CD14-positive monocyte (primary cell): ENCODE results near the gene TRAF5. TPM values are rescaled to one million over a fixed set of nuclear protein-coding genes. Genes with fewer than 3 reads are reported as not detected.

Experiments used
- DNase-seq, 3 donors: peaks; one replicate each; pipeline ENCODE4 v3.0.0-alpha.2; 2011 to 2022
- H2AFZ ChIP-seq: 2 replicates; pipeline ENCODE4 v1.6.0; 2012; ENCODE audit warnings: mild to moderate bottlenecking, low read depth, low read length, inconsistent platforms; ENCODE audit not compliant: insufficient read depth, poor library complexity, severe bottlenecking
- H3K27ac ChIP-seq, 2 donors: 1 replicate in 1 of 2; 2 replicates in 1 of 2; pipeline ENCODE4 v1.5.1; 2012 to 2013; ENCODE audit warnings: low read length in 2 of 2, control low read depth in 1 of 2, inconsistent platforms in 1 of 2, low read depth in 1 of 2, mild to moderate bottlenecking in 1 of 2
- H3K27me3 ChIP-seq, 2 donors: one replicate each; pipeline versions ENCODE4 v1.6.0 to v1.6.1; 2011 to 2013; ENCODE audit warnings: low read length in 2 of 2; ENCODE audit not compliant: control insufficient read depth in 2 of 2, insufficient read depth in 2 of 2
- H3K36me3 ChIP-seq, 2 donors: replicated peaks in 1 of 2; 1 replicate in 1 of 2; 2 replicates in 1 of 2; pipeline versions ENCODE4 v1.5.1 to v1.6.1; 2012 to 2013; ENCODE audit warnings: low read length in 2 of 2, control low read depth in 1 of 2, inconsistent platforms in 1 of 2, mild to moderate bottlenecking in 1 of 2; ENCODE audit not compliant: insufficient read depth in 2 of 2, control insufficient read depth in 1 of 2
- H3K4me1 ChIP-seq, 2 donors: 1 replicate in 1 of 2; 2 replicates in 1 of 2; pipeline versions ENCODE4 v1.5.1 to v1.6.1; 2012 to 2013; ENCODE audit warnings: low read length in 2 of 2, control low read depth in 1 of 2, inconsistent platforms in 1 of 2, mild to moderate bottlenecking in 1 of 2, moderate library complexity in 1 of 2; ENCODE audit not compliant: insufficient read depth in 2 of 2, control insufficient read depth in 1 of 2
- H3K4me2 ChIP-seq: replicated peaks from 2 replicates; pipeline ENCODE3; 2012; ENCODE audit warnings: low read length, moderate library complexity, mild to moderate bottlenecking; ENCODE audit not compliant: poor library complexity, severe bottlenecking; ENCODE audit errors: extremely low read depth
- H3K4me3 ChIP-seq, 3 experiments: fragments of 200-600 bp in 1 of 3; sonication (generic) in 1 of 3; replicated peaks in 1 of 3; 1 replicate in 2 of 3; 2 replicates in 1 of 3; pipeline ENCODE4 v1.5.1; 2011 to 2013; ENCODE audit warnings: low read length in 3 of 3, mild to moderate bottlenecking in 3 of 3, control low read depth in 2 of 3, low read depth in 2 of 3, inconsistent platforms in 1 of 3, moderate library complexity in 1 of 3
- H3K79me2 ChIP-seq: 2 replicates; pipeline ENCODE4 v1.6.0; 2012; ENCODE audit warnings: mild to moderate bottlenecking, control low read depth, inconsistent platforms, low read length, moderate library complexity; ENCODE audit not compliant: insufficient read depth
- H3K9ac ChIP-seq: 2 replicates; pipeline ENCODE4 v1.6.0; 2017; ENCODE audit warnings: low read length, mild to moderate bottlenecking; ENCODE audit not compliant: insufficient read depth, poor library complexity, severe bottlenecking
- H3K9me3 ChIP-seq, 2 donors: replicated peaks in 1 of 2; 1 replicate in 1 of 2; 2 replicates in 1 of 2; pipeline versions ENCODE4 v1.5.1 to v1.6.1; 2012 to 2013; ENCODE audit warnings: low read length in 2 of 2, control low read depth in 1 of 2; ENCODE audit not compliant: control insufficient read depth in 1 of 2, insufficient read depth in 1 of 2
- H4K20me1 ChIP-seq: 2 replicates; pipeline ENCODE4 v1.6.0; 2012; ENCODE audit warnings: mild to moderate bottlenecking, low read length, control low read depth, moderate library complexity; ENCODE audit not compliant: insufficient read depth
- H3K27ac Mint-ChIP-seq, 7 donors: one replicate each; pipeline ENCODE4 v1.8.0; 2020; ENCODE audit warnings: mild to moderate bottlenecking in 7 of 7, mixed read lengths in 7 of 7, moderate library complexity in 6 of 7, inconsistent platforms in 2 of 7
- H3K27me3 Mint-ChIP-seq, 3 donors: one replicate each; pipeline ENCODE4 v1.8.0; 2021 to 2022; ENCODE audit warnings: low read depth in 3 of 3, mild to moderate bottlenecking in 3 of 3, mixed read lengths in 3 of 3, moderate library complexity in 3 of 3, inconsistent platforms in 1 of 3
- H3K36me3 Mint-ChIP-seq, 2 donors: one replicate each; pipeline ENCODE4 v1.8.0; 2020; ENCODE audit warnings: mixed read lengths in 2 of 2, inconsistent platforms in 1 of 2, mild to moderate bottlenecking in 1 of 2
- H3K4me1 Mint-ChIP-seq: one replicate; pipeline ENCODE4 v1.8.0; 2020; ENCODE audit warnings: mild to moderate bottlenecking, mixed read lengths
- H3K4me3 Mint-ChIP-seq, 2 donors: one replicate each; pipeline ENCODE4 v1.8.0; 2020; ENCODE audit warnings: mild to moderate bottlenecking in 2 of 2, mixed read lengths in 2 of 2, moderate library complexity in 1 of 2
- H3K9me3 Mint-ChIP-seq, 7 donors: one replicate each; pipeline ENCODE4 v1.8.0; 2020 to 2022; ENCODE audit warnings: mixed read lengths in 7 of 7, mild to moderate bottlenecking in 6 of 7, moderate library complexity in 6 of 7, inconsistent platforms in 2 of 7
- CTCF ChIP-seq: fragments of 200-600 bp; IDR thresholded peaks from one replicate; pipeline ENCODE4 v1.8.0; 2022; ENCODE audit warnings: antibody characterized with exemption, mild to moderate bottlenecking
- WGBS: methylation state at CpG from one replicate; pipeline ENCODE4 v1.1.5; 2013; ENCODE audit warnings: missing lambda C conversion rate; ENCODE audit not compliant: insufficient coverage; 5-methylcytosine and 5-hydroxymethylcytosine counted together
- intact Hi-C, 2 donors: fragments of 100-400 bp; cut with micrococcal nuclease; formaldehyde crosslinking; loops; one replicate each; pipeline versions ENCODE4 v1.15.0 to v1.15.1; 2023
- polyA plus RNA-seq, 3 donors: library from polyadenylated mRNA; depleted of rRNA in 1 of 3; unstranded in 2 of 3; stranded (reverse) in 1 of 3; fragments of 300-500 nt in 2 of 3; fragments of >200 nt in 1 of 3; fragmentation: Illumina TruSeq in 2 of 3; gene quantifications; 1 replicate in 2 of 3; 2 replicates in 1 of 3; pipeline ENCODE4 v1.2.3, GENCODE V29; 2012 to 2021

Gene TRAF5
- polyA plus RNA-seq, 3 donors: 1.0 to 3.8 (median 1.6) TPM

- no peak overlapping the region for H3K27ac Mint-ChIP-seq
Measured at GRCh38 chr1:211353562-211354212, 27.1 kb downstream of the TRAF5 start.

GRCh38 chr1:211355873-211356272 is 29.2 kb downstream of the TRAF5 start:
- Histone ChIP-seq H3K4me3 (no peak overlapping the region), H3K4me1 (no peaks in the 10 kb centered on the region), H3K9ac (no peak overlapping the region), H3K4me2 (no peak overlapping the region), H2AFZ (no peak overlapping the region), H3K27ac (no peak overlapping the region), H4K20me1 (no peaks in the 10 kb centered on the region), H3K9me3 (peaks cover 0 to 8% of the 10 kb centered on the region in 2 donors), H3K79me2 (no peaks in the 10 kb centered on the region), H3K36me3 (no peaks in the 10 kb centered on the region), H3K27me3 (no peaks in the 10 kb centered on the region)
- intact Hi-C loops: no loop called here
- peaks cover 4% of the 10 kb centered on the region for H3K4me1 Mint-ChIP-seq
- H3K27me3 Mint-ChIP-seq: peaks cover 0 to 3% (median 0%) of the 10 kb centered on the region in 3 donors
- TF ChIP-seq CTCF: no peak
- peaks cover 0 to 6% (median 4%) of the 10 kb centered on the region in 7 donors for H3K9me3 Mint-ChIP-seq
- peaks cover 0 to 3% of the 10 kb centered on the region in 2 donors for H3K36me3 Mint-ChIP-seq
- no peak for DNase-seq
- no peak overlapping the region for H3K4me3 Mint-ChIP-seq
- 100% methylated on average over 1 of the region's 4 CpGs for WGBS
- no peak overlapping the region for H3K27ac Mint-ChIP-seq

More at GRCh38 chr1:211353562-211354212, 27.1 kb downstream of the TRAF5 start:
- no peak overlapping the region for H3K4me3 Mint-ChIP-seq
- TF ChIP-seq CTCF: no peak
- intact Hi-C loops: no loop called here
- Histone ChIP-seq H2AFZ (no peak overlapping the region), H3K4me1 (no peaks in the 10 kb centered on the region), H3K9ac (no peak overlapping the region), H3K9me3 (peaks cover 0 to 8% of the 10 kb centered on the region in 2 donors), H3K27me3 (no peaks in the 10 kb centered on the region), H3K4me2 (no peak overlapping the region), H3K4me3 (no peak overlapping the region), H3K79me2 (no peaks in the 10 kb centered on the region), H3K36me3 (no peaks in the 10 kb centered on the region), H3K27ac (no peak overlapping the region), H4K20me1 (no peaks in the 10 kb centered on the region)
- 0% methylated on average over 1 of the region's 1 CpG for WGBS
- H3K36me3 Mint-ChIP-seq: no peaks in the 10 kb centered on the region
- peaks cover 0 to 3% (median 0%) of the 10 kb centered on the region in 3 donors for H3K27me3 Mint-ChIP-seq
- DNase-seq: no peak
- H3K9me3 Mint-ChIP-seq: peaks cover 0 to 6% (median 4%) of the 10 kb centered on the region in 7 donors
- H3K4me1 Mint-ChIP-seq: peaks cover 4% of the 10 kb centered on the region
